Stimulated activated CD4-positive, alpha-beta T cell treated with anti-CD3 and anti-CD28 coated beads, Interleukin-15, amount 100 ng/mL, for 1 hour (primary cell): ENCODE data around the gene TEDC1.

Experiments used
- DNase-seq, 2 donors: peaks; one replicate each; pipeline ENCODE4 v3.0.0-alpha.2; 2020; ENCODE audit warnings: low read depth in 1 of 2, low spot score in 1 of 2

Gene TEDC1

DNA sequence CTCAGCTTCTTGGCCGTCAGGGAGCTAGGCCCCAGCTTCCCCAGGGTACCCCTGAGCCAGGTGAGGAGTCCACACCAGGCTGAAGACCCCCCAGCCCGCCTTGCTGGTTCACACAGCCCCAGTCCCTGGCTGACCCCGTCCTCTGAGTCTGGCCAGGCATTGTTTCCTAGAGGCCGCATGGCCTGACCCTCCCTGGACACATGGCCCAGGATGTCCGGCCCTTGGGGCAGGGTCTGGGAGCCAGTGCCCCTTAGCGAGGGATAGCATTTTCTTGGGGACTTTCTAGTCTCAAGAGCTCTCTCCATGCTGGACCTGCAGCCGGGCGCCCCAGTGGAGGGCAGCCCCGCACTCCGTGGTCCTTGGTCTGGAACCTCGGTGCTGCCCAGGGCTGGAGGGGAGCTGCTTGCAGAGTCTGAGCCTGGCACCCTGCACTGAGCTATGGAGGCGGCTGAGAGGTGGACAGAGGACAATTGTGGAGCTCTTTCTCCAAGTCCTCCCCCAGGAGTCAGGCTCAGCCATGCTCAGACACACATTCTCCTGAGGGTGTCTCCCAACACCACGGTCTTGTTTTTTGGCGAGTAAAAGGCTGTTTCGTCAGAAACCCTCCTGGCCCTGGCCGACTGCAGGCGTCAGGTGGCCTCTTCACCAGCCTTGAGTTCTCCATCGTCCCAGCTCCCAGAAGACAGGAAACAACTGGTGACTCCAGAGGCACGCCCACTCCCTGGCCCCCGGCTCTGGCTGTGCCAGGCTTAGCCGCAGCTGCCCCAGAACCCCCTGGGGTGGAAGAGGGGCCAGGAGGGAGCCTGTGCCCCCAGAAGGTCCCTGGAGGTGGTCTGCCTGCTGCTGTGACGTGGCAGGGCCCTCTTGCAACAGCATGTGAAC lies 34.1 kb upstream of the TEDC1 start:
- no peak for DNase-seq

DNA sequence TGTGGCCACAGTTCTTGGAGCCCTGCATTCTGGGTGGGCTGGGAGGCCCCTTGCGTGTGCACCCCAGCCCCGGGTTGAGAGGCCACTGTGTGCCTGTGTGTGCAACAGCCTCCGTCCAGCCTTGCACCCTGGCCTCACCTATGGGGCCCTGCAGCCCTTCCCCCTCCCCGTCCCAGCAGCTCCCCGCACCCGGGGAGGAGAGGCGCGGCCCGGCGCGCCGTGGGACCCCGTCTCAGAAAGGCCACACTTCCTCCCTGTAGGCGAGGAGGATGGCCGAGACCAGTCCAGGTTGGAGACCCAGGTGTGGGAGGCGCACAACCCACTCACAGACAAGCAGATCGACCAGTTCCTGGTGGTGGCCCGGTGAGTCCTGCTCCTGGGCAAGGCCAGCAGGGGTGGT lies 33.0 kb upstream of the TEDC1 start:
- no peak for DNase-seq

DNA sequence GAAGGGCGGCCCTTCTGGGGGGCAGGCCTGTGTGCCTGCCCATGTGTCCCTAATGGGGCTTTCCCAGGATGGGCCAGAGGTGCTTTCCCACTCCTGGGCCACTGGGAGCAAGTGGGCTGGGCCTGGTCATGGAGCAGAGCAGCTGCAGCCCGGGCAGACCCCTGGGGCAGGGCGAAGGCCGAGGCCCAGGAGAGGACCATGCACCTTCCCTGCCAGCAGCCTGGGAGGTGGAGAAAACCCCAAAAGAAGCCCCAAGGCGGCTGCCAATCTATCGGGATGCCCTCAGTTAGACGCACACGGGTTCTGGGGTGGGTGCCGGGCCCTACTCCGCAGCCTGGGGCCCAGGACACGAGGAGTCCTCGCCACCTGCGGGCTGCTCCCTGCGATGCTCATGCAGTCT lies 32.5 kb upstream of the TEDC1 start:
- no peak for DNase-seq

DNA sequence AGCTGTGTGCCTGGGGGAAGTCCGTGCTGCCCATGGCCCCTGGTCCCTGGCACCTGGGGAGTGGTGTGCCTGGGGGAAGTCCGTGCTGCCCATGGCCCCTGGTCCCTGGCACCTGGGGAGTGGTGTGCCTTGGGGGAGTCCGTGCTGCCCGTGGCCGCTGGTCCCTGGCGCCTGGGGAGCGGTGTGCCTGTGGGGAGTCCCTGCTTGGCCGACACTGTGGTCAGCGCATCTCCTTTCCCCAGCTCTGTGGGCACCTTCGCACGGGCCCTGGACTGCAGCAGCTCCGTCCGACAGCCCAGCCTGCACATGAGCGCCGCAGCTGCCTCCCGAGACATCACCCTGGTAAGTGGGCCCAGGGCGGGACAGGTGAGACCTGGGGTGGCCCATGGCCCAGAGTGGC lies 30.9 kb upstream of the TEDC1 start:
- no peak for DNase-seq

- no peak for DNase-seq
These were observed 30.4 kb upstream of the TEDC1 start for GRCh38 chr14:105460616-105461015.

DNA sequence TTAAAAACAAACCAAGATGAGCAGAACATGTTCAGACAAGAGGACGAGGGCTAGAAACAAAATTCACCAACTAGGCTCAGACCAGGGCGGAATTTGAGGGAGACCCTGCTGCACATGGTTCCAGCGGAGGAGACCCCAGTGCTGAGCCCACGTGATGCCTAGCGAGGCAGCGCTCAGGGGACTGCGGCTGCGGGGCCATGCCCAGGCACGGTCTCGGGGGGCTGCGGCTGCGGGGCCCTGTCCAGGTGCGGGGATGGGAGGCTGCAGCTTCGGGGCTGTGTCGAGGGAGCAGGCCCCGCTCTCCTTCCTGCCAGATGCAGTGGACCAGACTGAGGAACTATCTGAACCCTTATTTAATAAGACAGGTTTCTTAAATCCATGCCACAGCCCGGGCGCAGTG lies 29.1 kb upstream of the TEDC1 start:
- DNase-seq: no peak

DNA sequence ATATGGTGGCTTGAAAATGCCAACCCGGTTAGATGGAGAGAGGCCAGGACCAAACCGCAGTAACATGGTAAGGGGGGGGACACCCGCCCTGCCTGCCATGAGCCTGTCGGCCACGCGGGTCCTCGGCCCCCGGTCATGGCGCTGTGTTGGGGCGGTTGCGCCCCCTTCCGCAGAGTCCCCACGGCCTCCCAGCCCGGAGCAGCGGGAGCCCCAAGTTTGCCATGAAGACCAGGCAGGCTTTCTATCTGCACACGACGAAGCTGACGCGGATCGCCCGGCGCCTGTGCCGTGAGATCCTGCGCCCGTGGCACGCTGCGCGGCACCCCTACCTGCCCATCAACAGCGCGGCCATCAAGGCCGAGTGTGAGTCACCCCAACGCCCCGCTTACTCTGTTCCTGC lies 26.5 kb upstream of the TEDC1 start:
- DNase-seq: no peak

- no peak for DNase-seq
These were observed 25.6 kb upstream of the TEDC1 start for GRCh38 chr14:105465209-105466031.

DNA sequence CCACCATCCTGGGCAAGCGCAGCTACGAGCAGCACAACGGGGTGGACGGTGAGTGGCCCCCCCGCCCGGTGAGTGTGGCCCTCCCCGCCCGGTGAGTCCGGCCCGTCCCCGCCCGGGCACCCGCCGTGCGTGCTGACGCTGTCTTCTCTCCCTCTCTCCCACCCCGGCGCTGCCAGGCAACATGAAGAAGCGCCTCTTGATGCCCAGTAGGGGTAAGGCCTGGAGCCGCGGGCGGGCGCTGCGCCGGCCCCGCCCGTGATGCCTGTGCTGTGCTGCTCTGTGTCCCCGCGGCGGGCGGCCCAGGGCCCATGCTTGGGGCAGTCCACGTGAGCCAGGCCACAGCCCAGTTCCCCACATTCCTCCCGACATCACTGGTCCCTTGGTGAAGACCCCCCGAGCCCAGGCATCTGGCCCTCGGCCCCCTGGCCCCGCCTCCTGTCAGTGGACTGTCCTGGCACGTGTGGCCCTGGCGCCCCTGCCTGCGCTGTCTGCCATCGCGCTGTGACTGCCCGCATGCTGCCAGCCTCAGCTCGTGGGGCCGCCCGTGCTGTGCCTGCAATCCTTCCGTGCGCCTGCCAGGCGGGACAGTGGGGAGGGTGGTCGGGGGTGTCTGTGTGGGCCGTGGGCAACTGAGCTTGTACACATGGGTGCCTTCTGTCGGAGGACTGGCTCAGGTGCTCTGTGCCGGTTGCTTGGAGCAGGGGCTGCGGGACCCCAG lies 24.4 kb upstream of the TEDC1 start:
- DNase-seq: no peak

GRCh38 chr14:105467249-105467941 lies 23.7 kb upstream of the TEDC1 start:
- DNase-seq: no peak

DNA sequence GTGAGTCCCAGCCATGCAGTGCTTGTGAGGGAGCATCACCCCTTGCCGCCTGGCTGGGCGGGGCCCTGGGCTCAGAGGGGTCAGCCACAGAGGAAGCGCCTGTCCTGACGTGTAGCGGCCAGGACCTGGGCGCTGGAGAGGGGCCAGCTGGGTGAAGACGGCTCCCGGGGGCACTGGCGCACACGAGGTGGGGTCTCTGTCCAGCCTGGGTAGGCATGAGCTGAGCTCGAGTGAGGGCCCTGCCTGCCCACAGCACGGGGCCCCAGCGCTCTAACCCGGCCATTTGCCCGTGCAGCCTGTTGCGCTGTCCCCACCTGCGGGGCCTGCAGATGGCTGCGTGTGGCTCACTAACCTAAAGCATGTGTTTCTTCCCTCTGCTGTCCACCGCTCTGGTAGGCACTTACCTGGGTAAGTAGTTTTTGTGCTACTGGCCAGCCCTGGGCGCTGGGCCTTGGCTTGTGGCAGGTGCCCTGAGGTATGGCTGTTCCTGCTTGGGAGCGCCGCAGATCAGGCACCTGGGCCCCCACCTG lies 23.0 kb upstream of the TEDC1 start:
- DNase-seq: no peak

DNA sequence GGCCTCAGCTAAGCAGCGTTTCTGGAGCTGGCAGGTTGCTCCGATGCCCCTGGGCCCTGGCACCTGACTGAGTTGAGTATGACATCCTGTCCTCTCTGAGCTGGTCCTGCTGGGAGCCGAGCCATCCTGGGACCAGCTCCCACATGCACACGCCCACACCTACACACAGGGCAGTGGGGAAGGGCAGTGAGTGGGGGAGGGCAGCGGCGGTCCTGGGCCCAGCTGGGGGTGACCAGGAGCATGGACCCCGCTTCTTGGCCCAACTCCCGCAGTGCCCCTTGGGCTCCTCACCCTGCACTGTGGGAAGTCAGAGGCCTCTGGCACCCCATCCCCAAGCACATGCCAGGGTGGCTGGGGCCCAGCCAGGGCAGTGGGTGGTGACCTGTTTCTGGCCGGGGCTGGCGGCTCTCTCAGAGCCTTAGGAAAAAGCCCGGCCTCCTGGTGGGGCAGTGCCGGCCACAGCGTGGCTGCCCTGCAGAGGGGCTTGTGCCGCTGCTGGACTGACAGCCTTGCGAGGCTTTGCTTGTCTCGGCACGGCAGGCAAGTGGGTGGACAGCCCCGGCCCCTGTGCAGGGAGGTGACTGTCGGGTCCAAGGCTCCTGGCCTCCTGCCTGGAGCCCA lies 22.3 kb upstream of the TEDC1 start:
- no peak for DNase-seq

- DNase-seq: no peak
These were observed 21.3 kb upstream of the TEDC1 start for GRCh38 chr14:105469456-105470349.

- DNase-seq: no peak
These were observed 20.4 kb upstream of the TEDC1 start for GRCh38 chr14:105470350-105471296.

DNA sequence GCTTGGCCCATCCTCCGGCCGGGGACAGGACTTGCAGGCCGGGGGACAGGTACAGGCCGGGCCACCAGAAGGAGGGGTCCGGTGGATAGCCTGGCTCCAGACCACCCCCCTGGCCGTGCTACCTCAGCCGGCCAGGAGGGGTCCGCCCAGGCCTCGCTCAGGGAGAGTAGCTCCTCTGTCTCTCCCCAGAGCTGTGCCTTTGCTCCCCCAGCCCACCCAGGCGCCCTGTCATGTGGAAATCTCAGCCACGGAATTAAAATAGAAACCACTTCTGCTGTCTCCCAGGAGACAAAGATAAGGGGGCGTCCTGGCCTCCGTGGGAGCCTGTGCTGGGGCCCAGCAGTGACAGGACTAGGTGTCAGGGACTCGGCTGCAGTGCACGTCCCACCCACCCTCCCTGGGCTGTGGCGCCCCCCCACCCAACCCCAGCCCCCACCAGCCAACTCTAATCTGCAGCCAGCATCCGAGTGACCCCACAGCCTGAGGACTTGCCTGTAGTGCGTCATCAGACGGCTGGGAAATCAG lies 19.7 kb upstream of the TEDC1 start:
- DNase-seq: no peak

DNA sequence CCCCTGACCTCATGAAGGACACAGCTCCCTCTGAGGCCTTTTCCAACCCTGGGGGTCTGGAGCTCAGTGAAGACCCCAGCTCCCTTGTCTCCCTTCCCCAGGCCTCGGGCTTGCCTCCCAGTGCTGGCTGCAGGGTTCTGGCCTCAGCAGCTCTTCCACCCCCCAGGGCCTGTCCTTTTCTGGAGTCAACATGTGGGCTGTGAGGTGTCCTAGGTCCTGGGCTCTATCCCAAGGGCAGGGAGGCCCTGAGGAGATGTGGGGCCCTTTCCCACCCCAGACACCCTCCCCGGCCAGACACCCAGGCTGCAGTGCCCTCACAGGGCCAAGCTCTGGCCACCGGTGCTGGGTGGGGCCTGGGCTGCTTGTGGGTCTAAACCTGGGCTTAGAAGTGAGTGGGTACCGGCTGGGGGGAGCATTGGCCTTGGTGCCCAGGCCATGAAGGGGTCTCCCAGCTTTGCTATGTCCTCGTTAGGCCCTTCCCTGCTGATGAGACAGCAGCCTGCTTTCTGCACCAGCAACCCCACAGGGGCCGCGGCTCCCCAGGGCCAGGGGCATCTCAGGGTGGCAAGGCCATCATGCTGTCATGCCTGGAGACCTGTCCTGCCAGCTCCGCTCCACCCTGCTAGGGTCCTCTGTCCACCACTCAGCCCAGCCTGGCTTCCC lies 19.1 kb upstream of the TEDC1 start:
- DNase-seq: no peak

DNA sequence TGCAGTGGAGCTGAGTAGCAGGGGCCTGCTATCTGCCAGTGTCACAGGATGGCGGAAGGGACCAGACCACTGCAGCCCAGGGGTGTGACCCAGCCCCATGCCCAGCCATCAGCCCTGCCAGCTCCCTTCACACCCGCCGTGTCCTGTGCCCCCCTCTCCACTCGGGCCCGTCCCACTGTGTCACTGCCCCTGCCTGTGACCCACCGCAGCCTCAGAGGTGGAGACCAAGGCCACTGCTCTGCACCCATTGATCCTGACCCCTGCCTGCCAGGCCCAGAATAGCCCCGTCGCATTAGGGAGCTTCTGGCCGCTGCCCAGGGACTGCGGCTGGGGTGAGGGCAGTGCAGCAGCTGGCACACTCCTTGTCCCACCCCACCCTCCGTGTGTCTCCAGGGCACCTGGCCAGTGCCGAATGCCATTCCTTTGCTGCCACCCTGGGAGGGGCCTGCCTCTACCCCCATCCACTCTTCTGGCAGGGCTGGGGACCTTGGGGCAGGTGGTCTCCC lies 18.5 kb upstream of the TEDC1 start:
- DNase-seq: no peak
